Inferior parietal cortex (tissue), 1 donor: ENCODE measurements around the gene KIAA1586.
"Not testable (repeated sequence)": the region's sequence is repeated elsewhere in the genome, so short reads cannot be mapped to it uniquely, and the experiment has no call there.

Source experiments
- DNase-seq: peaks from one replicate; pipeline ENCODE4 v3.0.0-alpha.2; 2016; ENCODE audit errors: extremely low spot score

The KIAA1586 gene

DNA sequence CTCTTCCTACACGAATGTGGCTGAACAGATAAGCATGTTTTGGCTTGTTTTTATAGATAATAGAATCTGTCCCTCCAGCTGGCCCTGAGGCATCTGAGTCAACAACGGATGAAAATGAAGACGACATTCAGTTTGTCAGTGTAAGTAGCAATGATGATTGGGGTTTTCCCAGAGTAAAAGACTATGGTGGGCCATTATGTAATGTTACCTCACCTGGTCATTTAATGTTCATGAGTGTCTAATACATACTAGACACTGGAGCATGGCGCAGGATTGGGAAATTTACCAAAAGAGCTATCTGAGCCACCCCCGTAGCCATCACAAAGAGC is 728 bp downstream of the KIAA1586 start:
- DNase-seq, result not testable (repeated sequence)

DNA sequence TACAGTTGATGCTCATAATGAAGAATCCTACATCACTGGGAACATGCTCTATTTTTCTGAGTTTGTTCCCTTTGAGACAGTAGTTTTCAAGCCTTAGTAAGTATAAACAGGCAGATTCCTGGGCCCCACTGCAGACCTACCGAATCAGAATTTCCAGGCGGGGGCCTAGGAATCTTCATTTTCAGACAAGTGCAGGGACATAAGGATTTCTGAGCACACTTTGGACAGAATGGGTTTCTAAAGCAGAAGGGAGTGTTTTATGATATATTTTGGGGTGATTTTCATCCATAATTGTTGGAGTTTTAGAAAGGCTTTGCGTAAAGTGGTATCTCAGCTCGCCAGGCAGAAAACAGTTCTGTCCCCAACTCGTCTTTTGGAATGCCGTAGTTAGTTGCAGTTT is 1.4 kb downstream of the KIAA1586 start:
- not testable (repeated sequence) for DNase-seq

DNA sequence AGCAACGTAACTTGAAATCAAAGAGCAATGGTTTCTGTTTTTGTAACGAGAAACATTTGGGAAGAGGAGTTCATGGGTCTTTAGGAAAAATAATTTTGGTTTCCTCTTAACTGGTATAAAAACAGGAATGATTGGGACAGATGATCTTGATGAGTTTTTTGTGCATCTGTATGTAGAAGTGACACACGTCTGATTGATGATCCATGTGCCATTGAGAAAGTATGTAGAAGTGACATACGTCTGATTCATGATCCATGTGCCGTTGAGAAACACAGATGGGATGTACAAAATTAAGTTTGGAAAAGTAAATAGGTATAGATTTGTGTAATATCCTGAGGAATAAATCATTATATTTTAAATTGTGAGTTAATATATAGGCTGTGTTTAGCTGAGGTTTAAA is 2.1 kb downstream of the KIAA1586 start:
- DNase-seq, result no peak

DNA sequence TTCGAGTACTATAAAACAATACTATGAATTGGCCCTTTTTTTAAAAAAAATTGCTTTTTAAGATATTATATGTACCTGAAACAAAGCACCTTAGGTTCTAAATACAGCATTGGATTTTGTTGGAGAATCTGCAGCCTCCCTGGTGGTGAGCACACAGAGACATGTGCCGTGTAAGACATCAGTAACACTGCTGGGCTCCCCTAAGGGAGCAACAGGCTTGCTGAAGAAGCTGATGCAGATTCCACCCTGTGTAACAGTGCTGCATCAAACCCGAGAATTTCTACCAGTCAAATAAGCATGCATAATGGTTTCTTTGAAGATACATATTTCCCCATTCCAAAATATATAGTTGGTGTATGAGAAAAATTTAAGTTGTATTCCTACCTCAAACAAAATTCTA is 17.4 kb downstream of the KIAA1586 start:
- DNase-seq, result no peak

DNA sequence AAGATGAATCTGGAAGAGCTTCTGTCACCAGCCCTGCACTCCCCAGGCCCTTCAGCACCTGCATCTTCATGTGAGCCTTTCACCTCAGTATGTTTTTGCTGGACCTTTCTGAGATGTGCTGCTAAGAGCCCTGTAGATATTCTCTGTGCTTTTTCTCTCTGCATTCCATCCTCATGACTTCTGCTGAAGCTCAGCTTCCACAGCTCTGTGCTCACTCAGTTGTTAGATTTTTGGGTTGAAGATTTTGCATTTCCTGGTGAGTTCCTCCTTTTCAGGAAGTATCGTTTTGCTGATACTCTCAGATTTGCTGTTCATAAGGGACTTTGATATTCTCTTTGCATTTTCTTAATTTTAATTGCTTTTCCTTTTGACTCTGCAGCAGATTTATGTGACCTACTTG is 18.3 kb downstream of the KIAA1586 start:
- no peak for DNase-seq

DNA sequence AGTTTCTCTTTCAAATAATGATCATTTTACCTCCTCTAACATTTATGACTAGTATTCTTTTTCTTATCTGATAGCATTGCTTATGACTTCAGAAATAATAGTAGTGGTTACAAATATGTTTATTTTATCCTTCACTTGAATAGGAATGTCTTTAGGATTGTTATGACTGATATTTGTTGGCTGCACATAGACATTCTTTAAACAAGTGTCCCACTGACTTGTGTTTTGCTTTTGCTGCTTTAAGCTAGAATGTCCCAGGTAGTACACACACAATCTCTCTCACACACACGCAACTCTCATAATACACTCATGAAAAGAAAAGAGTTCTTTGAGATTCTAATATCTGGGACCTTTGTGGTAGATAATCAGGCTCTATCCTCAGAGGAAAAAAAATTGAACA is 21.6 kb downstream of the KIAA1586 start:
- no peak for DNase-seq

DNA sequence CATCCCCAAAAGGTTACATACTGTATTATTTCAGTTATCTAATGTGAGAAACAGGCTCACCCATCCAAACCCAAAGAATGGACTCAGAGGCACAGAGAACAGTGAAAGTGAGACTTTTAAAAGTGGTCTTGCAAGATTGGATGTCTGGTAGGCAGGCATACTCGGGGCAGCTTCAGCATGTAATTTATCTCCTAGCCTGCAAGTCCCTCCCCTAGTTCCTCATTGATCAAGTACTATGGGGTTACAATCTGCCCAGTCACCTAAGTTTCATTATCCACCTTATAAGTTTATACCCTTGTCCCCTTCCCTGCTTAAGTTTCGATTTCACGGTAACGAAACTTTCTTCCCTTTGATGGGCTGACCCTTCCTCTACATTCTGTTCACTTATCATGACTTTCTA is 22.7 kb downstream of the KIAA1586 start:
- no peak for DNase-seq

DNA sequence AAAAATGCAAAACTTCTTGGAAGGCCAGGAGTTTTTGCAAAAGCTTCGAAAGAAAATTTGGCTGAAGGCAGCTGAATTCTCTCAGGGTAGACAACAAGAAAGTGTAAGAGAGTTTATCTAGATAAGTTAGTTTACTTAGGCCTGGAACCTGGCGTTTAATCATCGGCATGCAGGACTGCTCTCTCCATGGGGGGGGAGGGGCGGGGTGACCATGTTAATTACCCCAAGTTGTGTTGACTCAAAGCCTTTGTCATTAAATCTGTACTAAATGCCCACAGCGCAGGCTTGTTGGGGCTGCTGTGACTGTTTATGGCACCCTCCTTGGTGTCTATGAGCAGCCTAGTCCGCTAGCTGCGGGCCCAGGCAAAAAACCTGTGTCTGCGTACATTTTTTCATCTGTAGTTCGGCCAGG is 23.4 kb downstream of the KIAA1586 start:
- no peak for DNase-seq

DNA sequence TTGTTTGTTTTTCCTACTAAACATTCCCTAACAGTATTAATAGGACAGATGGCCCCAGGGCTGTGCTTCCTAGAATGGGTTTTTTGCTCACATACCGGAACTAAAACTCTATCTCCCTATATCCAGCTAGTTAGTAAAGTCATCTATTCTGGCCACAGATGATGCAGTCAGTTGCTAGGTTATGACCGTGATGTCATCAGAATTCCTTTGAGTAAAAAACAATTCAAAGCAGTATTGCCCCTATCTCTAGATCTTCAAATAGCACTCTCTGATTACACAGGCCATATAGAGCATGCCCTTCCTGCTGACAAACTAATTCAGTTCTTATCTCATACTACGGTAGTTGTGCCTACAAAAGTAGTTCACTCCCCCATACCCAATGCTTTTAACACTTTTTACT is 25.6 kb downstream of the KIAA1586 start:
- no peak for DNase-seq

DNA sequence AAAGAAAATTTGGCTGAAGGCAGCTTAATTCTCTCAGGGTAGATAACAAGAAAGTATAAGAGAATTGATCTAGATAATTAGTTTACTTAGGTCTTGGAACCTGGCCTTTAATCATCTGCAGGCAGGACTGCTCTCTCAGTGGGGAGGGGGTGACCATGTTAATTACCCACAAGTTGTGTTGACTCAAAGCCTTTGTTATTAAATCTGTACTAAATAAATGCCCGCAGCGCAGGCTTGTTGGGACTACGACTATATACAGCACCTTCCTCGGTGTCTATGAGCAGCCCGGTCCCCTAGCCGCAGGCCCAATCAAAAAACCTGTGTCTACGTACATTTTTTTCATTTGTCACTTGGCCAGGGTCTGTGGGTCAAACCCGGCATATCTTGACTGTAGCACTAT is 27.9 kb downstream of the KIAA1586 start:
- no peak for DNase-seq

DNA sequence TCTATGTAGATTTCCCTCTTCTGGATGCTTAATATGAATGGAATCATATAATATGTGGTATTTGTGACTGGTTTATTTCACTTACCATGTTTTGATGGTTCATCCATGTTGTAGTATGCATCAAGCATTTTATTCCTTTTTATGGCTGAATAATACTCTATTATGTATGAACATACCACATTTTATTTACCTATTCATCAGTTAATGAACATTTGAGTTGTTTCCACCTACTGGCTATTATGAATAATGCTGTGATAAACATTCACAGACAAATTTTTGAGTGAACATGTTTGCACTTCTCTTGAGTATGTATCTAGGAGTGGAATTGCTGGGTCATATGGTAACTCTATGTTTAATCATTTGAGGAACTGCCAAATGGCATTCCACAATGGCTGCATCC is 28.6 kb downstream of the KIAA1586 start:
- no peak for DNase-seq

DNA sequence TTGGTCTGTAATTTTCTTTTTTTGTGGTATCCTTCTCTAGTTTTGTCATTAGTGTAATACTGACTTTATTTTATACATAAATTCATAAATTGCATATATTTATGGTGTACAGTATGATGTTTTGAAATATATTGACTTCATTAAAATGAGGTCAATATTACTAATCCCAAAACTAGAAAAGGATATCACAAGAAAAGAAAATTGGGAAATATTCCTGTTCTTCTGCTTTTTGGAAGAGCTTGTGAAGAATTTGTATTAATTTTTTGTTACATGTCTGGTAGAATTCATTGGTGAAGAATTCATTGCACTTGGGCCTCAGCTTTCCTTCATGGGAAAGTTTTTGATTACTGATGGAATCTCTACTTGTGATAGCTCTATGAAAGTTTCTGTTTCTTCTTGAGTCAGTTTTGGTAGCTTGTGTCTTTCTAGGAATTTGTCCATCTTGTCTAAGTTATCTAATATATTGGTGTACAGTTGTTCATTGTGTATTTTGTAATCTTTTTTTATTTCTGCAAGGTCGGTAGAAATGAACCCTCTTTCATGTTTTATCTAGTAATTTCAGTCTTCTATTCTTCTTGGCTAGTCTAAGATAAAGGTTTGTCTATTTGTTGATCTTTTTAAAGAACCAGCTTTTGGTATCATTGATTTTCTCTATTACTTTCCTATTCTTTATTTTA is 32.2 kb downstream of the KIAA1586 start:
- no peak for DNase-seq

DNA sequence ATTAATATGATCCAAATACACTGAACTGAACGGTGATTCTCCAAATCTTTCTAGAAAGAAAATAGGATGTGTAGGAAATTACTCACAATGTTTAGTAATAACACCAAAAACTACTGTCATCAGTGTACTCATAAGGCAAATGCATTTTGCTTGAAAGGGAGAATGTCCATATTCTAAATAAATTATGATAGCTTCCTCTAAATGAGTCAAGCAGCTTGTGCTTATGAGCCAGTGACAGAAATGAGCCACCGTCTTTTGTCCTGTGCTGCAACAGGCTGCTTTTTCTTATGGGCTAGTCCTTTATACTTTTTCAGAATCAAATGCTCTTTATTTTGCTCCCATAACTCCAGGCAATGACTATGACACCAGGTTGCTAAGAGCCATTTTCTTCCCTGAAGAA is 39.0 kb downstream of the KIAA1586 start:
- no peak for DNase-seq

DNA sequence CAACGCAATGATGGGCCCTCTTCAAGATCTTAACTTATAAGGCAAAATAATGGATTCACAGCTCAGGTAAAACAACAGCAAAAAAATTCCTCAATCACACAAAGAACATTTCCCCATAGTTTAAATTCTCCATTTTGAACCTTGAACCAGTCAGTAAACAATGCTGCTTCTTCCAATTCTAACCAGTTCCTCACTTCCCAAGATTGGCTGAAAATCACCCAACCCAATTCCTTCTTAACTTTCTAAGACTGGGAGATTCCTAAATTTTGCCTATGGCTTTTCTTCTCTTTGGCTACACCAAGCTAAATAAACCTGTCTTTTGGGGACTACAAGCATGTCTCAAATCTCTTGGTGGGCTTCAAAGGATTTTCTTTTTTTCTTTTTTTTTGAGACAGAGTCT is 40.4 kb downstream of the KIAA1586 start:
- DNase-seq, result no peak

DNA sequence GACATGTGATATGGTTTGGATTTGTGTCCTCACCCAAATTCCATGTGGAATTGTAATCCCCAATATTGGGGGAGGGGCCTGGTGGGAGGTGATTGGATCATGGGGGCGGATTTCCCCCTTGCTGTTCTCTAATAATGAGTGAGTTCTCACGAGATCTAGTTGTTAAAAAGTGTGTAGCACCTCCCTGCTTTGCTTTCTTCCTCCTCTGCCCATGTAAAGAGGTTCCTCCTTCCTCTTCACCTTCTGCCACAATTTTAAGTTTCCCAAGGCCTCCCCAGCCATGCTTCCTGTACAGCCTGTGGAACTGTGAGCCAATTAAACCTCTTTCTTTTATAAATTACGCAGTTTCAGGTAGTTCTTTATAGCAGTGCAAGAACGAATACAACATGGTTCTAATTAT is 41.4 kb downstream of the KIAA1586 start:
- DNase-seq, result no peak

DNA sequence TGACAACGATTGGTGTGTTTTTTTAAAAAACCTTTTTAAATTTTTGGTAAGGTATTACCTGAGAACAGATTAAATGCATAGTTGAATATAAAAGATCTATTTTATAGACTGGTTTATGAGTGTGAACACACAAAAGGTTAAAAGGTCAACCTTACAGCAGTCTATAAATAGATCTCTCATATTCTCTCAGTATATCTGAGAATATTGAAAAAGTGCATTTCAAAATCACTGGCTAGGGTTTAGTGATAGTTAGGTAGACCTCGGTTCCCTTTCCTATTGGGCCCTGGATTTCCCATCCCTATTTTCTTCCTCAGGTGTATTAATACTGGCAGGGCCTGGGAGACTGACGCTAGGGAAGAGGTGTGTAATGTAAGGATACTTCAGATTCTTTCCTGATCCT is 42.8 kb downstream of the KIAA1586 start:
- peak; percentile 9 for DNase-seq

DNA sequence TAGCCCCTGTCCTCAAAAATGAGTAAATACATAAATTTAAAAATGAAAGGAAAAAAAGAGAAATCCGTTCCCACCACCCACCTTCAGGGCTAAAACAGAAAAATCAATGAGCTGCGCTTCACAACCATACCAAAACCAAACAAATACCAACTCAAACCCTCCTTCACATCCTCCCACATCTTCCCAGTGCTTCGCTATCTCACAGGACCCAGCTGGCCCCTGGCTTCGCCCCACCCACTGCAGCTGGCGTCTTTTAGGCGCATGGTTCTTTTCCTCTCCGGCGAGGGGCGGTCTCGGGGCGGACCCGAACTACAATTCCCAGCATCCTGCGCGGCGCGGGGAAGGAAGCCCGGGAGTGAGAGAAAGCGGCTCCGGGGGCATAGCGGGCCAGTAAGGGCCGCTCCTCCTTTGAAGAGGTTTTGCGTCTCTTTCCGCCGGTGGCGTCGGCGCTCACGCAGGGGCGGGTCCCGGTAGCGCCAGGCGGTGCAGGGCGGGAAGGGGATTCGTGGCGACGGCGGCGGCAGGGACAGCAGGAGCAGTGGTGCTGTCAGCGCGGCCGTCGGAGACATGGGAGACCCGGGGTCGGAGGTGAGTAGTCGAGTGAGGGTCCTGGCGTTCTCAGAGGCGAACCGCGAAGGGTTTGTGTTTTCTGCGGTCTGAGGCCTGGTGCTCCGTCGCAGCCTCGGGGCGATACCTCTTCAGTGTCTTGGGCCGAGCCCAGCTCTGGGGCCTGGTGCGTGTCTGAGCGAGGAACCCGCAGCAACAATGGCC is 43.4 kb downstream of the KIAA1586 start, which contains the start of gene ZNF451:
ZNF451 (plus strand) TSS at position 502 of the 771 bp plus-strand sequence; CDS start at position 568, 66 bp downstream.
- peak; percentile 98 for DNase-seq

DNA sequence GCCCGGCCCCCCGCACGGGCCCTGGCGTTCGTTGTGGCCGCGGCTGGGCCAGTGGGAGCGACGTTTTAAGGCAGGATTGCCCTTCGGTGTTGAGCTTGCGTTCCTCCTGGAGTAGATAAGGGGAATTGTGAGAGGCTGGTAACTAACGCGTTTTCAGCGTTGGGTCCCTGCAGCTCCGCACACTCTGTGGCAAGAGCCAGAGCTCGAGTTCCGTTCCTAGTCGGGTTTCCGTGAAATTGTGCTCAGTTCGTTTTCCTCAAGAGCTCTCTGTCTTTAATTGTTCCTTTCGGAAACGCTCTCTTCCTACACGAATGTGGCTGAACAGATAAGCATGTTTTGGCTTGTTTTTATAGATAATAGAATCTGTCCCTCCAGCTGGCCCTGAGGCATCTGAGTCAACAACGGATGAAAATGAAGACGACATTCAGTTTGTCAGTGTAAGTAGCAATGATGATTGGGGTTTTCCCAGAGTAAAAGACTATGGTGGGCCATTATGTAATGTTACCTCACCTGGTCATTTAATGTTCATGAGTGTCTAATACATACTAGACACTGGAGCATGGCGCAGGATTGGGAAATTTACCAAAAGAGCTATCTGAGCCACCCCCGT is 44.1 kb downstream of the KIAA1586 start:
- not testable (repeated sequence) for DNase-seq

DNA sequence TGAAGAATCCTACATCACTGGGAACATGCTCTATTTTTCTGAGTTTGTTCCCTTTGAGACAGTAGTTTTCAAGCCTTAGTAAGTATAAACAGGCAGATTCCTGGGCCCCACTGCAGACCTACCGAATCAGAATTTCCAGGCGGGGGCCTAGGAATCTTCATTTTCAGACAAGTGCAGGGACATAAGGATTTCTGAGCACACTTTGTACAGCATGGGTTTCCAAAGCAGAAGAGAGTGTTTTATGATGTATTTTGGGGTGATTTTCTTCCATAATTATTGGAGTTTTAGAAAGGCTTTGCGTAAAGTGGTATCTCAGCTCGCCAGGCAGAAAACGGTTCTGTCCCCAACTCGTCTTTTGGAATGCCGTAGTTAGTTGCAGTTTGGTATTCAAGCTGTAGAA is 44.9 kb downstream of the KIAA1586 start:
- DNase-seq, result not testable (repeated sequence)

DNA sequence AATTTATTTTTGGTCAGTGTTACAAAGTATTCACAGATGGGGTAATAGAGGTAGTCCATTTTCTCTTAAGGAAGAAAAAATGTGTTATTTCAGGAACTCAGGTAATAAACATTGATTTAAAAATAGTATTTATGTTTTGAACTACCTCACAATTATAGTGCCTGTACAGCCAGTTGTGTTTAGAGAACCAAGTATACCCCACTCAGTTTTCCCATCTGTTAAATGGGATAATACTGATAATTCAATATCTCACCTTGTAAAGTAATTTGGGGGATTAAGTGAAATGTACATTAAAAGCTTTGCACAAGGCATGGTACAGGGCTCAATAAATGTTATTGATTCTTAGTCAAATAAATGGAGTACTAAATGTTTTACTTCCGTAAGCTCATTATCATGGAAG is 48.2 kb downstream of the KIAA1586 start:
- no peak for DNase-seq

DNA sequence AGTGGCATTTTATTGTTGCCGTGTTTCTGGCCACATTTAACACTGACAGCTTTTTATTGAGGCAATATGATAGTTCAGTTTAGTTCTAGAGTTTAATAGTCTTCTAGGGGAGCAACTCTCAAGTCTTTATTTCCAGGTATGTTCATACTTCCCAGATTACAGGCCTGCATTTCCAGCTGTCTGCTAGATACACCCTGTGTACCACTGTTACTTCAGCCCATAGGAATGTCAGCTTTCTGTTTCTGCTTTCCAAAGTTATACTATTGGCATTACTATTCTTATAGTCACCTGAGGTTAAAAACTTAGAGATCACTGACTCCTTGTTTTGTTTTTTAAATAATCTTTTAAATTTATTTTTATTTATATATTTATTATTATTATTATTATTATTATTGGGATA is 51.1 kb downstream of the KIAA1586 start:
- no peak for DNase-seq

DNA sequence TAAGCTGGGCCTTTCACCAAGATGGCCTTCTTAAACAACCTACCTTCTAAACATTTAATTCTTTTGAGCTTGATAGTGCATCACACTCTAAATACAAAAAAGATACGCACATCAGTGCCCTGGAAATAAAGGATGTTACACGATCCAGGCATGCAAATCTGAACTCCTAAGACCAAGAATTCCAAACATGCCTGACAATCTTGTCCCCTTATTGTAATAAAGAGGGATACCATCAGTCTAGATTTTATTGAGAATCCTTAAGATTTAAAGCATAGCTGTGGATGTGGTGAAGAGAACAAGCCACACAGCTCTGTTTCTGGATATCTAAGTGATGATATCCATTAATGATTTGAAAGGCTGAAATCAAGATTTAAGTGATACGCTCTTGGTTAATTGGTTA is 56.5 kb downstream of the KIAA1586 start:
- no peak for DNase-seq

DNA sequence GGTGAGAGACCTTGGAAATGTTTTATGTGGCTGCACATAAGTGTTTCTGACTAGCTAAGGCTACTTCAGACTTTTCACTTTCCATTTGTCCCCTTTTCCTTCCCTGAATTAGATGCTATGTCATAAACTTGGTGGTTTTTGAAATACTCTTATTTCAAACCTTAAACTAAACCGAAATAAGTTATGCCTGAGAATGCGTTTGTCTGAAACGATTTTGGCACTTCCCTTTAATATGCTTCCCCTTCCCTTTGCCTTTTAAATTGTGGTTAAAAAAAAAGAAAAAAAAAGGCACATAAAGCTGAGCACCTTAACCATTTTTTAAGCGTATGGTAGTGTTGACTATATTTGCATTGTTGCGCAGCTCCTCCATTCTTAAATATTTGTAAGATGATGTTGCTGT is 57.8 kb downstream of the KIAA1586 start:
- no peak for DNase-seq
